ENCODE data around the gene IGF2.

DNA sequence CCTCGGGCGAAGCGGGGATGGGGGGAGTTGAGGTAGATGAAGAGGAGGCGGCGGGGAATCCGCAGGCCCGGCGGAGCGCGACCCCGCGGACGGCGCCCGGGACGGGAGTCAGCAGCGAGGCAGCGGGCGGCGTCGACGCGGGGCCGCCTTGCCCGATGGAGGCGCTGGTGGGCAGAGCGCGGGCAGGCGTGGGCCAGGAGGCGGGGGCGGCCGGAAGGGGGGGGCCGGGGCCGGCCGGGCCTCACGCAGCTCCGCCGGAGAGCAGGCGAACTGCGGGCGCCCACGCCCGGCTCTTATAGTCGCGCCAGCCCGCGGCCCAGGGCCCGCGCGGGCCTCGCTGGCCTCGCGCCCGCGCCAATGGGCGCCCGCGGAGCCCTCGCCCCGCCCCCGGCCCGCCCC, at the start of gene IGF2:
- TF ChIP-seq, protein P1, sequence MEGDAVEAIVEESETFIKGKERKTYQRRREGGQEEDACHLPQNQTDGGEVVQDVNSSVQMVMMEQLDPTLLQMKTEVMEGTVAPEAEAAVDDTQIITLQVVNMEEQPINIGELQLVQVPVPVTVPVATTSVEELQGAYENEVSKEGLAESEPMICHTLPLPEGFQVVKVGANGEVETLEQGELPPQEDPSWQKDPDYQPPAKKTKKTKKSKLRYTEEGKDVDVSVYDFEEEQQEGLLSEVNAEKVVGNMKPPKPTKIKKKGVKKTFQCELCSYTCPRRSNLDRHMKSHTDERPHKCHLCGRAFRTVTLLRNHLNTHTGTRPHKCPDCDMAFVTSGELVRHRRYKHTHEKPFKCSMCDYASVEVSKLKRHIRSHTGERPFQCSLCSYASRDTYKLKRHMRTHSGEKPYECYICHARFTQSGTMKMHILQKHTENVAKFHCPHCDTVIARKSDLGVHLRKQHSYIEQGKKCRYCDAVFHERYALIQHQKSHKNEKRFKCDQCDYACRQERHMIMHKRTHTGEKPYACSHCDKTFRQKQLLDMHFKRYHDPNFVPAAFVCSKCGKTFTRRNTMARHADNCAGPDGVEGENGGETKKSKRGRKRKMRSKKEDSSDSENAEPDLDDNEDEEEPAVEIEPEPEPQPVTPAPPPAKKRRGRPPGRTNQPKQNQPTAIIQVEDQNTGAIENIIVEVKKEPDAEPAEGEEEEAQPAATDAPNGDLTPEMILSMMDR (IDR thresholded peaks at IDR 0.05; ENCODE audit: control extremely low read depth in 1 of 3, insufficient read depth in 1 of 3, low read depth in 1 of 3, low read length in 3 of 3): no peak
- TF ChIP-seq TBP (IDR thresholded peaks at IDR 0.05; ENCODE audit: low read depth, low read length) (no peak), EP300 (IDR thresholded peaks at IDR 0.05; ENCODE audit: borderline replicate concordance in 1 of 2, low read depth in 2 of 2, low read length in 2 of 2) (no peak), CHD2 (IDR thresholded peaks at IDR 0.05; ENCODE audit: low read length) (no peak), POLR2A (IDR thresholded peaks at IDR 0.05; ENCODE audit: control extremely low read depth in 1 of 2, low read depth in 2 of 2, low read length in 2 of 2) (no peak), RAD21 (IDR thresholded peaks at IDR 0.05 in 1 of 2, conservative IDR thresholded peaks at IDR 0.05 in 1 of 2; ENCODE audit: low read depth in 2 of 2, low read length in 2 of 2) (no peak), CBX8 (IDR thresholded peaks at IDR 0.05; ENCODE audit: borderline replicate concordance, low read depth, low read length) (no peak), TAF1 (IDR thresholded peaks at IDR 0.05; ENCODE audit: low read depth, low read length) (no peak), NRF1 (IDR thresholded peaks at IDR 0.05; ENCODE audit: low read depth, low read length) (no peak), CREB1 (IDR thresholded peaks at IDR 0.05) (no peak)
- TF ChIP-seq, protein P2, sequence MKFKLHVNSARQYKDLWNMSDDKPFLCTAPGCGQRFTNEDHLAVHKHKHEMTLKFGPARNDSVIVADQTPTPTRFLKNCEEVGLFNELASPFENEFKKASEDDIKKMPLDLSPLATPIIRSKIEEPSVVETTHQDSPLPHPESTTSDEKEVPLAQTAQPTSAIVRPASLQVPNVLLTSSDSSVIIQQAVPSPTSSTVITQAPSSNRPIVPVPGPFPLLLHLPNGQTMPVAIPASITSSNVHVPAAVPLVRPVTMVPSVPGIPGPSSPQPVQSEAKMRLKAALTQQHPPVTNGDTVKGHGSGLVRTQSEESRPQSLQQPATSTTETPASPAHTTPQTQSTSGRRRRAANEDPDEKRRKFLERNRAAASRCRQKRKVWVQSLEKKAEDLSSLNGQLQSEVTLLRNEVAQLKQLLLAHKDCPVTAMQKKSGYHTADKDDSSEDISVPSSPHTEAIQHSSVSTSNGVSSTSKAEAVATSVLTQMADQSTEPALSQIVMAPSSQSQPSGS (IDR thresholded peaks at IDR 0.05; ENCODE audit: low read length): no peak

Measured in H1 (cell line).